Stimulated activated naive B cell treated with anti-CD40 and anti-IgM and Interleukin-4, amounts not matched to agents 10 μg/mL and 1 μg/mL and 100 μg/mL, for 72 hours (primary cell): ENCODE results near the gene PPP1R37.
A peak's percentile ranks its signal among the peaks of the same experiment; 100 is the strongest.

ENCODE experiments used
- ATAC-seq, 2 donors: fragments of 150-1000 bp; cut with Tn5 transposase; replicated peaks; 2 replicates each; pipeline ENCODE4 v1.10.0; 2021; ENCODE audit warnings: moderate library complexity in 1 of 2
- DNase-seq: peaks from one replicate; pipeline ENCODE4 v3.0.0; 2021
- H3K27ac Mint-ChIP-seq: one replicate; pipeline ENCODE4 v1.8.0; 2022; ENCODE audit warnings: mild to moderate bottlenecking, mixed read lengths
- H3K27me3 Mint-ChIP-seq, 2 donors: one replicate each; pipeline ENCODE4 v1.8.0; 2022; ENCODE audit warnings: mixed read lengths in 2 of 2
- H3K36me3 Mint-ChIP-seq, 2 donors: one replicate each; pipeline ENCODE4 v1.8.0; 2022; ENCODE audit warnings: mixed read lengths in 2 of 2, mild to moderate bottlenecking in 1 of 2
- H3K4me1 Mint-ChIP-seq, 2 donors: one replicate each; pipeline ENCODE4 v1.8.0; 2022; ENCODE audit warnings: mixed read lengths in 2 of 2, mild to moderate bottlenecking in 1 of 2
- H3K4me3 Mint-ChIP-seq, 2 donors: one replicate each; pipeline ENCODE4 v1.8.0; 2022; ENCODE audit warnings: mild to moderate bottlenecking in 2 of 2, mixed read lengths in 2 of 2, moderate library complexity in 1 of 2
- H3K9me3 Mint-ChIP-seq, 2 donors: one replicate each; pipeline ENCODE4 v1.8.0; 2022; ENCODE audit warnings: mixed read lengths in 2 of 2, mild to moderate bottlenecking in 1 of 2

PPP1R37 gene

DNA sequence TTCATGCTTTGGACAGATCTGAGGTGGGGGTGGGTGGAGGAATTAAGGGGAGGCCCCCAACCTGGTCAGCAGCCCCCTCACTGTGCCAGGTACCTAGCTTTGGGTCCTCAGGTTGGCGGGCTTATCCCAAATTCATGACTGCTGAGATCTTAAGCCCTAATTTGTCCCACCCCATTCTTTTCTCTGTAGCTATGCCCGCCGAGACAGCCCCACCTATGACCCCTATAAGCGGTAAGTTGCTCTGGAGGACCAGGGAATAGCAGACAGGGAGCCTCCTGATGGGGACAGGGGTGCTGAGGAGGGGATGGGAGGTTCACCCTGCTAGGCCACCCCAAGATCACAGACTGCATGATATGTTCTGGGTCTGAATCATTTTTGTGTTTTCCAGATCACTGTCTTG is 31.0 kb upstream of the PPP1R37 start:
- Mint-ChIP-seq H3K27me3 (no peaks in the 10 kb centered on the region), H3K4me1 (peaks cover 22 to 24% of the 10 kb centered on the region in 2 donors), H3K9me3 (no peaks in the 10 kb centered on the region), H3K36me3 (peaks cover 45 to 60% of the 10 kb centered on the region in 2 donors), H3K27ac (peak overlapping the region; percentile 37), H3K4me3 (no peak overlapping the region)
- no peak for ATAC-seq
- DNase-seq: no peak

DNA sequence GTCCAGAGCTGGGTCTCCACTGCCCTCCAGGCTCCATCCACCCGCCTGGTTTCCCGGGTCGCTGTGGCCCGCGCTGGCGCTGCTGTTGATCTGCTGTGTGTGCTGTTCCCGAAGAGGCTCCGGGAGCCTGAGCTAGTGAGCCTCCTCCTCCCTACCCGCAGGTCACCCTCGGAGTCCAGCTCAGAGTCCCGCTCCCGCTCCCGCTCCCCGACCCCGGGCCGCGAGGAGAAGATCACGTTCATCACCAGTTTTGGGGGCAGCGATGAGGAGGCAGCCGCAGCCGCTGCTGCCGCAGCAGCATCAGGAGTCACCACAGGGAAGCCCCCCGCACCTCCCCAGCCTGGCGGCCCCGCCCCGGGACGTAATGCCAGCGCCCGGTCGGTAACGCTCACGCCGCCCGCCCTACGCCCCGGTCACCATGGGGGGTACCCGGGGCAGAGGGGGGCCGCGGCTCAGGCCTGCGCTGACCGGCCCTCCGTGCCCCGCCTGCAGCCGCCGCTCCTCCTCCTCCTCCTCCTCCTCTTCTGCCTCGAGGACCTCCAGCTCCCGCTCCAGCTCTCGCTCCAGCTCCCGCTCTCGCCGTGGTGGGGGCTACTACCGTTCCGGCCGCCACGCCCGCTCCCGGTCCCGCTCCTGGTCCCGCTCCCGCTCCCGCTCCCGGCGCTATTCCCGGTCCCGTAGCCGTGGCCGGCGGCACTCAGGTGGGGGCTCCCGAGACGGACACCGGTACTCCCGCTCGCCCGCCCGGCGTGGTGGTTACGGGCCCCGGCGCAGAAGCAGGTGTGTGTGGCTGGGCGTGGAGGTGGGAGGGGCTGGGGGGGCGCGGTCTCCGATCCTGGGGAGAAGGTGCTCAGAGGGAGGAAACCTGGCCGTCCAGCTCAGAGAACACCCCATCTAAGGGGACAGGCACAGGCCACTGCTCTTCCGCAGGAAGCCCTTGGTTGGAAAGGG is 28.9 kb upstream of the PPP1R37 start:
- no peak for ATAC-seq
- Mint-ChIP-seq H3K27me3 (no peaks in the 10 kb centered on the region), H3K4me3 (no peak overlapping the region), H3K36me3 (peaks cover 37 to 57% of the 10 kb centered on the region in 2 donors), H3K4me1 (peaks cover 11 to 17% of the 10 kb centered on the region in 2 donors), H3K27ac (peak overlapping the region; percentile 69), H3K9me3 (no peaks in the 10 kb centered on the region)
- no peak for DNase-seq

DNA sequence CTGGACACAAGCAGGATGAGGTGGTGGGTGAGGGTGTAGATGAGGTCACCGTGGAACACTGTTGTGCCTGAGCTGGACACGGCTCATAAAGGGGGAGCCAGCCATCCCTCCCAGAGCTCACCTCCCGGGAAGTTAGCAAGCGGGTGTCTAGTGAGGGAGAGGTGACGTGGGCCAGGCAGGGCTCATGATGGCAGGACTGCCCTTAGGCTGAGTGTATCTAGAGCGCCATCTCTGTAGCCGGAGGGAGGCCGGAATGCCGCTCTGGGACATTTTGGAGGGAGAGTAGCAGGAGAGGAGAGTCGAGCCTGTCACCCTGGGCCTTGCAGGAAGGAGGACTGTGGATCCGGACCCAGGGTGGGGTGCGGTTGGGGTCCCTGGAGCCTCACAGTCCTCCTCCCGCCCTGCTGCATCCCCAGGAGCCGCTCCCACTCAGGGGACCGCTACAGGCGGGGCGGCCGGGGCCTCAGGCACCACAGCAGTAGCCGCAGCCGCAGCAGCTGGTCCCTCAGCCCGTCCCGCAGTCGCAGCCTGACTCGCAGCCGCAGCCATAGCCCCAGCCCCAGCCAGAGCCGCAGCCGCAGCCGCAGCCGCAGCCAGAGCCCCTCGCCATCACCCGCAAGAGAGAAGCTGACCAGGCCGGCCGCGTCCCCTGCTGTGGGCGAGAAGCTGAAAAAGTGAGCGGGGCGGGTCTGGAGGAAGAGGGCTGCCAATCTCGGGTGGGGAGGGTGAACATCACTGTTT is 25.9 kb upstream of the PPP1R37 start:
- Mint-ChIP-seq H3K27me3 (no peaks in the 10 kb centered on the region), H3K36me3 (peaks cover 43 to 57% of the 10 kb centered on the region in 2 donors), H3K4me3 (no peak overlapping the region), H3K4me1 (peaks cover 8 to 31% of the 10 kb centered on the region in 2 donors), H3K27ac (peak overlapping the region; percentile 81), H3K9me3 (no peaks in the 10 kb centered on the region)
- ATAC-seq (no peak), DNase-seq (no peak)

- Mint-ChIP-seq H3K27me3 (no peaks in the 10 kb centered on the region), H3K27ac (peak overlapping the region; percentile 81), H3K4me1 (peaks cover 9 to 39% of the 10 kb centered on the region in 2 donors), H3K4me3 (no peak overlapping the region), H3K36me3 (peaks cover 41 to 61% of the 10 kb centered on the region in 2 donors), H3K9me3 (no peaks in the 10 kb centered on the region)
- DNase-seq: no peak
- no peak for ATAC-seq
Observed at GRCh38 chr19:45068041-45068440, 24.9 kb upstream of the PPP1R37 start.

DNA sequence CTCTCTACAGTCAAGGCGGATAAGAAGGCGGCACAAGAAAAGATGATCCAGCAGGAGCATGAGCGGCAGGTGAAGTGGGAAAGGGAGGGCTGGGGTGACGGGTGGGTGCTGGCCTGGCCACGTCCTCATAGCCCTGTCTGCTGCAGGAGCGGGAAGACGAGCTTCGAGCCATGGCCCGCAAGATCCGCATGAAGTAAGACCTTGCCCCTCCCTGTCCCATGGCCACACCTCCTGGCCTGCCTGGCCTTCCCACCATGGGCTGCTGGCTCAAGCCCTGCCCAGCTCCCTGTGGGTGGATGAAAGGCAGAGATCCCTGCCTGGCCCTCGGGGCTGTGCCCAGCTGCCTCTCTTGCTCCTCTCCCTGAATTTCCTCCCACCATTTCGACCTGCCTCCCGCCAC is 23.9 kb upstream of the PPP1R37 start:
- Mint-ChIP-seq H3K27me3 (no peaks in the 10 kb centered on the region), H3K4me3 (no peak overlapping the region), H3K4me1 (peaks cover 9 to 40% of the 10 kb centered on the region in 2 donors), H3K27ac (no peak overlapping the region), H3K9me3 (no peaks in the 10 kb centered on the region), H3K36me3 (peaks cover 38 to 57% of the 10 kb centered on the region in 2 donors)
- ATAC-seq: no peak
- no peak for DNase-seq

DNA sequence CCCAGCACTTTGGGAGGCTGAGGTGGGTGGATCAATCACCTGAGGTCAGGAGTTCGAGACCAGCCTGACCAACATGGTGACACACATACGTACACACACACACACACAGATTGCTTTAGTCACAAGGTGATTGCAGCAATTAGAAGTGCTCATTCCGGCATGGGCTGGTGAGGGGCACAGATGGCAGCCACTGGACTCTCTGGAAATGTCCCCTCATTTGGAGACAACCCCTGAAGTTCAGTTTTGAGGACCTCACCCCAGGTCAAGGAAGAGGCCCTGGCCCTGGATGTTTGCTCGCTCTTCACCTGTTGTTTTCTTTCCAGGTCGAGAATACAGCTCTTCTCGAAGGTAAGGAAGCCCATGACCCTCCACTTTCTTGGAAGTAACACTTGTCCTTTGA is 22.8 kb upstream of the PPP1R37 start:
- Mint-ChIP-seq H3K27me3 (no peaks in the 10 kb centered on the region), H3K4me1 (peaks cover 15 to 48% of the 10 kb centered on the region in 2 donors), H3K27ac (peak overlapping the region; percentile 65), H3K36me3 (peaks cover 39 to 61% of the 10 kb centered on the region in 2 donors), H3K4me3 (no peak overlapping the region), H3K9me3 (no peaks in the 10 kb centered on the region)
- DNase-seq: no peak
- no peak for ATAC-seq

- Mint-ChIP-seq H3K9me3 (no peaks in the 10 kb centered on the region), H3K27me3 (no peaks in the 10 kb centered on the region), H3K4me3 (no peak overlapping the region), H3K36me3 (peaks cover 41 to 62% of the 10 kb centered on the region in 2 donors), H3K27ac (peak overlapping the region; percentile 79), H3K4me1 (peaks cover 16 to 48% of the 10 kb centered on the region in 2 donors)
- DNase-seq (no peak), ATAC-seq (no peak)
Observed at GRCh38 chr19:45070861-45071544, 22.0 kb upstream of the PPP1R37 start.

GRCh38 chr19:45071545-45071938 is 21.4 kb upstream of the PPP1R37 start:
- Mint-ChIP-seq H3K27ac (peak overlapping the region; percentile 79), H3K4me3 (no peak overlapping the region), H3K9me3 (no peaks in the 10 kb centered on the region), H3K27me3 (no peaks in the 10 kb centered on the region), H3K4me1 (peaks cover 16 to 49% of the 10 kb centered on the region in 2 donors), H3K36me3 (peaks cover 41 to 62% of the 10 kb centered on the region in 2 donors)
- DNase-seq: no peak
- no peak for ATAC-seq

DNA sequence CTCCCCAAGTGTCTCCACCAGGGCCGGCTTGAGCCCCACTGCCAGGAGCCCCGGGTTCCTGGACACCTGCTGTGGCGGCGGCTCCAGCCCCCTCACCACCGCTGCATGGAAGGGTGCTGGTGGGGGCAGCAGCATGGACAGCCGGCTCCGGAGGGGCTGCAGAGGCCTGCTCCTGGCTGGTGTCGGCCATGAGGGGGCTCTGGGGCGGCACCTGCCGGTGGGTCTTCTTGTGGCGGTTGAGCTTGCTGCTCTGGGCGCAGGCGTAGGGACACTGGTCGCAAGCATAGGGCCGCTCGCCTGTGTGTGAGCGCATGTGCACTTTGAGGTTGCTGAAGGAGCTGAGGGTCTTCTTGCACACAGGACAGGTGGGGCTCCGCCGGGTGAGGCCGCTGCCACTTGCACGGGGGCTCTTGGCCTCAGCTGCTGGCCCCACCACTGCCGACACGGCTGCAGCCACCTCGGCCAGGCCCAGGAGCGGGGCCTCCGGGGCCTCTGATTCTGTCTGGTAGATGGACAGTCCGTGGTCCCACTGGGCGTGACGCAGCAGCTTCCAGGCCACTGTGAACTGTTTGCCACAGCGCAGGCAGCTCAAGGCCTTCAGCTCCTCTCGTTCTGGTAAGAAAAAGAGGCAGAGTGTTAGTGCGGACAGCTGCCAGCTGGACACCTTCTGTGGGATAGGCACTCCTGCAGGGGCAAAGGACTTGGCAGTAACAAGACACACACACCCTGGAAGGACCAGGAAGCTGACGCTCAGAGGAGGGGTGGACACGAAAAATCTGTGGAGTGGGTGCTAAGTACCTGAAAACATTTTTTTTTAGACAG is 20.8 kb upstream of the PPP1R37 start:
- no peak for ATAC-seq

GRCh38 chr19:45074744-45075300 is 18.2 kb upstream of the PPP1R37 start:
- DNase-seq (no peak), ATAC-seq (no peak)
- Mint-ChIP-seq H3K36me3 (peaks cover 31 to 44% of the 10 kb centered on the region in 2 donors), H3K27me3 (no peaks in the 10 kb centered on the region), H3K4me3 (peak overlapping the region; percentile 96 to 97), H3K27ac (peak overlapping the region; percentile 93), H3K9me3 (no peaks in the 10 kb centered on the region), H3K4me1 (peaks cover 24 to 60% of the 10 kb centered on the region in 2 donors)

More for the DNA sequence above, 20.8 kb upstream of the PPP1R37 start:
- Mint-ChIP-seq H3K4me1 (peaks cover 22 to 50% of the 10 kb centered on the region in 2 donors), H3K36me3 (peaks cover 36 to 58% of the 10 kb centered on the region in 2 donors), H3K27ac (peak overlapping the region; percentile 25), H3K9me3 (no peaks in the 10 kb centered on the region), H3K4me3 (no peak overlapping the region), H3K27me3 (no peaks in the 10 kb centered on the region)
- no peak for DNase-seq

DNA sequence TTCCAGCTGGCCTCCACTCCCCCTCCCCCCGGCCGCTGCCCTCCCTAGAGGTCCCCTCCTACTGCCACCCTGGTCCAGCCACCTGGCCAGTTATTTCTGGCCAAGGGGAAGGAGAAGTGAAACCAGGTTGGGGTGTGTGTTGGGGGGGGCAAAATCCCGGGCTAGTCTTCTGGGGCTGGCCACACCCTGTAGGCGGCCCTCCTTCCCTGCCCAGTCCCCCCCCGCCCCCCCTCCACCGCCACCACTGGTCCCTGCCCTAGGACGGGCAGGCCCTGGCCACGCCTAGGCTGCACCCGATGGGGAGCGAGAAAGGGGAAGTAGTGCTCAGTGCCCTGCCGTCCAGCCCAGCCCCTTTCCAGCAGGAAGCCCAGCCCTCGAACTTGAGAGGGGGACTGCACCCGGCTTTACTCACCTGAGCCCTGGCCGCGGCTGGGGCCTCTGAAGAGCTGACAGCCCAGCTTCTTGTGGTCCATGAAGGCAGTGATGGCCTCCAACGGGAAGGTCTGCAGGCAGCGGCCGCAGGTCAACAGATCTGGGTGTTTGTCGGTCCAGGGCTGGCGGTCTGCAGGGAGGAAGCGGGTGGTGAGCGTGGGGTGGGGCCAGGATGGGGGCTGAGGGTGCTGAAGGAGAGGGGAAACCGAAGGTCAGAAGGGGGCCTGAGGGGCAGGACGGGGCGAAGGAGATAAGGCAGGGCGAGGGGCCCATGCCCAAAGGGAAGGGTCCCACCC is 17.5 kb upstream of the PPP1R37 start:
- peak; percentile 71 to 79 for ATAC-seq

GRCh38 chr19:45076029-45076850 is 16.7 kb upstream of the PPP1R37 start, which contains the start of gene ZNF296:
TSS of gene ZNF296 (minus strand) at chr19:45076478. CDS start at chr19:45076373, 105 bp downstream.
- Mint-ChIP-seq H3K4me3 (peak within 1 kb of the TSS; percentile 96 to 97), H3K36me3 (peaks cover 28 to 35% of the 10 kb centered on the region in 2 donors), H3K27ac (peak within 1 kb of the TSS; percentile 96), H3K27me3 (no peaks in the 10 kb centered on the region), H3K9me3 (no peaks in the 10 kb centered on the region), H3K4me1 (peaks cover 25 to 63% of the 10 kb centered on the region in 2 donors)
- ATAC-seq (peak; percentile 66 to 68), DNase-seq (peak; percentile 83)

More for the DNA sequence above, 17.5 kb upstream of the PPP1R37 start:
- Mint-ChIP-seq H3K27ac (peak overlapping the region; percentile 96), H3K27me3 (no peaks in the 10 kb centered on the region), H3K36me3 (peaks cover 27 to 38% of the 10 kb centered on the region in 2 donors), H3K9me3 (no peaks in the 10 kb centered on the region), H3K4me1 (peaks cover 24 to 60% of the 10 kb centered on the region in 2 donors), H3K4me3 (peak overlapping the region; percentile 96 to 97)
- DNase-seq: peak; percentile 84
